ENCODE measurements around the gene CYP27B1.
"Not testable (repeated sequence)": the region's sequence is repeated elsewhere in the genome, so short reads cannot be mapped to it uniquely, and the experiment has no call there.

CYP27B1 gene

DNA sequence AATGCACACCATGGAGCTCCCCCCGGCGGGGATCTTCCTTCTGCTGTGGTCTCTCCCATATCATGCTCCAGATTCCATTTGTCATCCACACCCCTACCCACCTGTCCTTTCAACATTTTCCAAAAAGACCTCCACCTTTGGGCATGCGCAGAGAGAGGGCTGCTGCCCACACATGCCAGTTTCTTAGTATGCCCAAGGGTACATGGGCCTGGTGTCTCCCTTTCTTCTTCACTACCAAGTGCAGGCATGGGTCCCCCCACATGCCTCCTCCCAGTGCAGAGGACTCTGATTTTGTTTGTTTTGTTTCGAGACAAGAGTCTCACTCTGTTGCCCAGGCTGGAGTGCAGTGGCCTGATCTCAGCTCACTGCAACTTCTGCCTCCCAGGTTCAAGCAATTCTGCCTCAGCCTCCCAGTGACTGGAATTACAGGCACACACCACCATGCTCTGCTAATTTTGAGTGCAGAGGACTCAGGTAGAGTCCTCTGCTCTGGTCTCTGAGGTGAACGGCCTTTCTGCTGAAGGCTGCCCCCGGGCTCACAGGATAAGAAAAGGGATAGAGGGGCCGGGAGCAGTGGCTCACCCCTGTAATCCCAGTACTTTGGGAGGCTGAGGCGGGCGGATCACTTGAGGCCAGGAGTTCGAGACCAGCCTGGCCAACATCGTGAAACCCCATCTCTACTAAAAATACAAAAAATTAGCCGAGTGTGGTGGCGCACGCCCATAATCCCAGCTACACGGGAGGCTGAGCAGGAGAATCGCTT, 44.9 kb downstream of the CYP27B1 start:
- DNase-seq (ENCODE audit: low spot score) = not testable (repeated sequence)

DNA sequence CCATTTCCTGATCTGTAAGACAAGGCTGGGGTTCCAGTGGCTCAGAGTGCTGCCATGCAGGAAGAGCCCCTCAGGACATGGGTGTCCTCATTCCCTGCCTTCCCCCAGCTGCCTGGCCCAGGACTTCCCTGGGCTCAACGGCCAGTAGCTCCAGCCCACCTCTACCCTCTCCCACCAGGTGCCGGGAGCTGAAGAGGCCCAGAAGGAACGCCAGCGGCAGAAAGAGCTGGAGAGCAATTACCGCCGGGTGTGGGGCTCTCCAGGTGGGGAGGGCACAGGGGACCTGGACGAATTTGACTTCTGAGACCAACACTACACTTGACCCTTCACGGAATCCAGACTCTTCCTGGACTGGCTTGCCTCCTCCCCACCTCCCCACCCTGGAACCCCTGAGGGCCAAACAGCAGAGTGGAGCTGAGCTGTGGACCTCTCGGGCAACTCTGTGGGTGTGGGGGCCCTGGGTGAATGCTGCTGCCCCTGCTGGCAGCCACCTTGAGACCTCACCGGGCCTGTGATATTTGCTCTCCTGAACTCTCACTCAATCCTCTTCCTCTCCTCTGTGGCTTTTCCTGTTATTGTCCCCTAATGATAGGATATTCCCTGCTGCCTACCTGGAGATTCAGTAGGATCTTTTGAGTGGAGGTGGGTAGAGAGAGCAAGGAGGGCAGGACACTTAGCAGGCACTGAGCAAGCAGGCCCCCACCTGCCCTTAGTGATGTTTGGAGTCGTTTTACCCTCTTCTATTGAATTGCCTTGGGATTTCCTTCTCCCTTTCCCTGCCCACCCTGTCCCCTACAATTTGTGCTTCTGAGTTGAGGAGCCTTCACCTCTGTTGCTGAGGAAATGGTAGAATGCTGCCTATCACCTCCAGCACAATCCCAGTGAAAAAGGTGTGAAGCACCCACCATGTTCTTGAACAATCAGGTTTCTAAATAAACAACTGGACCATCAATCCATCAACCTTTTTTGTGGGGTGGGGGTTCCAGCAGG, 46.0 kb downstream of the CYP27B1 start:
- no peak for DNase-seq (ENCODE audit: low spot score)

DNA sequence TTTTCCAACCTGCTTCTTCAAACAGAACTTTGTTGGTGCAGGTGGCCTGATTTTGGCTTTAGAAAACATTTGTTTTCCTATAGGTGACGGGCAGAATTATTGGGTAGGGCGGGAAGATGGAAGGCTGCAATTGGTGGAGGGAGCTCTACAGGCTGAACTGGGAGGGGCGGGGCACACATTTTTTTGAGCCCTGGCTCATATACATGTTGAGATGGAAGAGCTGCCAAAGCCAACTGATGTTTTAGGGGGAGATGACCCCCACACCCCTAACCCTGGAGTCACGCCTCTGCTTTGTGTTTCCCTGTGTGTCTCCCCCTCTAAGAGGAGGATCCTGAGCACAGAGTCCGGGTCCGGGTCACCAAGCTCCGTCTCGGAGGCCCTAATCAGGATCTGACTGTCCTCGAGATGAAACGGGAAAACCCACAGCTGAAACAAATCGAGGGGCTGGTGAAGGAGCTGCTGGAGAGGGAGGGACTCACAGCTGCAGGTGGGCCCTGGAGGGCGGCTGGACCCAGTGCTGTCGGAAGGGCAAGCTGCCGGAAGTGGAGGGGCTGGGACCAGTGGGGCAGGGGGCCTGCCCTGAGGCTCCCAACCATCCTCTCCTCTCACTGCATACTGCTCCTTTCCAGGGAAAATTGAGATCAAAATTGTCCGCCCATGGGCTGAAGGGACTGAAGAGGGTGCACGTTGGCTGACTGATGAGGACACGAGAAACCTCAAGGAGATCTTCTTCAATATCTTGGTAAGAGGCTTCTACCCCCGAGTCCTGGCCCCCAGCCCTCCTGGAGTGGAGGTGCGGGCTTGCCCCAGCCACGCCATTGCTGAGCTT, 46.9 kb downstream of the CYP27B1 start:
- no peak for DNase-seq (ENCODE audit: low spot score)

DNA sequence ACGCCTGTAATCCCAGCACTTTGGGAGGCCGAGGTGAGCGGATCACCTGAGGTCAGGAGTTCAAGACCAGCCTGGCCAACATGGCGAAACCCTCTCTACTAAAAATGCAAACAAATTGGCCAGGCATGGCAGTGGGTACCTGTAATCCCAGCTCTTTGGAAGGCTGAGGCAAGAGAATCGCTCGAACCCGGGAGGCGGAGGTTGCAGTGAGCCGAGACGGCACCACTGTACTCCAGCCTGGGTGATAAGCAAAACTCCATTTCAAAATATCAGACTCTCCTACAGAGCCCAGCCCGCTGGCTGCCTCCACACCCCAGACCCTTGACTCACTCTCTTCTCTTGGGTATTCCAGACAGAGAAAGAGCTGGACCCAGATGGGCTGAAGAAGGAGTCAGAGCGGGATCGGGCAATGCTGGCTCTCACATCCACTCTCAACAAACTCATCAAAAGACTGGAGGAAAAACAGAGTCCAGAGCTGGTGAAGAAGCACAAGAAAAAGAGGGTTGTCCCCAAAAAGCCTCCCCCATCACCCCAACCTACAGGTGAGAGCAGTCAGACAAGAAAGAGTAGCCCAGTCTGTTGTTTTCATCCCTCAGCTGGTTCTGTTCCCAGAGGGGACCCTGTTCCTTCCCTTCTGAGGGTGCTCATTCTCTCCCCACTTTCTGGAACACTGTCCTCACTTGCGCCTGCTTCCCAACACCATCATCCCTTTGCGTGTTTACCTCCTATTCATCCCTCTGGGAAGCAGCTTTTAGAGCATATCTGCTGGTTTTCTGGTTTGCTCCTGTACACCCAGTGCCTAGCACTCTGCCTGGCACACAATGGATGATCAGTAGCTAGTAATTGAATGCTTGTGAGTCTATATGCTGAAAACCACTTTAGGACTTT, 48.0 kb downstream of the CYP27B1 start:
- DNase-seq (ENCODE audit: low spot score) = no peak

DNA sequence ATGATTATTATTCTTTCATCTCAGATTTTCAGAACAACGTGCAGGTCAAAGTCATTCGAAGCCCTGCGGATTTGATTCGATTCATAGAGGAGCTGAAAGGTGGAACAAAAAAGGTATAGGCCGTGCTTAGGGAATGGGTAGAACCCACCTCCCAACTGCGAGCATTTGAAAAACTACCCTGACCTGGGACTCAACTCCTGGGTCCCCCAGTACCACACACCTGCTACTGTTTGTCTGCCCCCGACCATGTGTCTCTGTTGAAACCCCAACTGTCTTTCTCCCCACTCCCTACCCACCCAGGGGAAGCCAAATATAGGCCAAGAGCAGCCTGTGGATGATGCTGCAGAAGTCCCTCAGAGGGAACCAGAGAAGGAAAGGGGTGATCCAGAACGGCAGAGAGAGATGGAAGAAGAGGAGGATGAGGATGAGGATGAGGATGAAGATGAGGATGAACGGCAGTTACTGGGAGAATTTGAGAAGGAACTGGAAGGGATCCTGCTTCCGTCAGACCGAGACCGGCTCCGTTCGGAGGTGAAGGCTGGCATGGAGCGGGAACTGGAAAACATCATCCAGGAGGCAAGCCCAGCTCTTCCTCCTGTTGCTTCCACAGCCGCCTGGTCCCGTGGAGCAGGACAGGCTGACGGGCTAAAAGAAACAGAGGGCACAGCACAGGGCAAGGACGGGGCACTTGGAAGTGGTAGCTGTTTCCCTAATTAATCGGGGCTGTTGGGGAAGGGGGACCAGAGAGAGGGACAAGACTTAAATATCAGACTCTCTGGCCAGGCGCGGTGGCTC, 48.8 kb downstream of the CYP27B1 start:
- no peak for DNase-seq (ENCODE audit: low spot score)

DNA sequence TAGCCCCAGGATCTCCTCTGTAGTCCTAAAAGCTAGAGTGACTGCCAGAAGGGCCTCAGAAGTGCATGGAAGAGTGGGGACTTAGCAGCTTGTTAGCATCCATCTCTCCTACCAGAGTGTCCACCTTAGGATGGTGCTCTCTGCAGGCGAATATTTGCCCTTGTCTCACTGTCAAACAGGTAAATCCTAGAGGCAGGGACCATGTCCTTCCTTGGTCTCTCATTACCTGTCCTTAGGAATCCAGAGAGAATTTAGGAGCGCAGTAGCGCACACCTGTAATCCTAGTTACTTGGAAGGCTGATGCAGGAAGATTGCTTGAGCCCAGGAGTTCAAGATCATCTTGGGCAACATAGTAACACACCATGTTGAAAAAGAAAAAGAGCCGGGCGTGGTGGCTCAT, 49.7 kb downstream of the CYP27B1 start:
- DNase-seq (ENCODE audit: low spot score) = no peak

DNA sequence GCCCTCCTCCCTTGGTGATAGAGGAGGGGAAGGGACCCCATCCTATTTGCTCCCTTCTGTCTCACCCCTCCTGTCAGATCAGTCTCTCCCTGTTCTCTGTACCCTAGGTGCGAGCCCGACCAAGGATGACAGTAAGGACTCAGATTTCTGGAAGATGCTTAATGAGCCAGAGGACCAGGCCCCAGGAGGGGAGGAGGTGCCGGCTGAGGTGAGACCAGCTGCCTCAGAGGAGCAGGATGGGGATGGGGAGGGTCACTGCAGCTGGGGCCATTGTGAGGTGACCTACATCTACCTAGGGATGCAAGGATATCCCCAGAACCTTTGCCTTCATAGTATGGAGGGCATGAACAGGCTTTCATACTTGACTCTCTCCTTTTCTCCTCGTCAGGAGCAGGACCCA, 50.6 kb downstream of the CYP27B1 start:
- no peak for DNase-seq (ENCODE audit: low spot score)

DNA sequence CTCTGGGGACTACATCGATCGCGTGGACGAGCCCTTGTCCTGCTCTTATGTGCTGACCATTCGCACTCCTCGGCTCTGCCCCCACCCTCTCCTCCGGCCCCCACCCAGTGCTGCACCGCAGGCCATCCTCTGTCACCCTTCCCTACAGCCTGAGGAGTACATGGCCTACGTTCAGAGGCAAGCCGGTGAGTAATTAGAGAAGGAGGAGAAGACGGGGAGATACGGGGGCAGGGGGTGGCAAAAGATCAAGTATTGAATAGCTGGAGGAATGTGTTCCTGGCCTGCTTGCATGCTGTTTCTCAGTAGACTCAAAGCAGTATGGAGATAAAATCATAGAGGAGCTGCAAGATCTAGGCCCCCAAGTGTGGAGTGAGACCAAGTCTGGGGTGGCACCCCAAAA, 51.1 kb downstream of the CYP27B1 start:
- no peak for DNase-seq (ENCODE audit: low spot score)

DNA sequence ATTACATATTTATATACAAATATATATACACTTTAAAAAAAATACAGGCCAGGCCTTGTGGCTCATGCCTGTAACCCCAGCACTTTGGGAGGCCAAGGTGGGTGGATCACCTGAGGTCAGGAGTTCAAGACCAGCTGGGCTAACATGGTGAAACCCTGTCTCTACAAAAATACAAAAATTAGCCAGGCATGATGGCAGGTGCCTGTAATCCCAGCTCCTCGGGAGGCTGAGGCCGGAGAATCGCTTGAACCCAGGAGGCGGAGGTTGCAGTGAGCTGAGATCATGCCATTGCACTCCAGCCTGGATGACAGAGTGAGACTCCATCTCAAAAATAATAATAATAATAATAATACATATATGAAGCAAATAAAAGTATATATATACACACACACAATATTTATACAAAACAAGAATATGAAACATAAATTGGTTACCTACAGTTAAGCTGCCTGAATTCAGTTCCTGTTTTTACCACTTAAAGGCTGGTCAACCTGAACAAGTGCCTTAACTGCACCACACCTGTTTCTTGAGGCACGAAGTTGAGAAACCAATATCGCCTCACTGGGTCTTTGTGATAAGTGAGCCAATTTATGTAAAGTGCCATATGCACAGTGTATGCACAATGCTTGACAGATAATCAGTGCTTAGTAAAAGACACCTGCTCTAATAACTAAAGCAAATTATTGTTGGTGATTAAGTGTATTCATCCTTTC, 51.7 kb downstream of the CYP27B1 start:
- not testable (repeated sequence) for DNase-seq (ENCODE audit: low spot score)

DNA sequence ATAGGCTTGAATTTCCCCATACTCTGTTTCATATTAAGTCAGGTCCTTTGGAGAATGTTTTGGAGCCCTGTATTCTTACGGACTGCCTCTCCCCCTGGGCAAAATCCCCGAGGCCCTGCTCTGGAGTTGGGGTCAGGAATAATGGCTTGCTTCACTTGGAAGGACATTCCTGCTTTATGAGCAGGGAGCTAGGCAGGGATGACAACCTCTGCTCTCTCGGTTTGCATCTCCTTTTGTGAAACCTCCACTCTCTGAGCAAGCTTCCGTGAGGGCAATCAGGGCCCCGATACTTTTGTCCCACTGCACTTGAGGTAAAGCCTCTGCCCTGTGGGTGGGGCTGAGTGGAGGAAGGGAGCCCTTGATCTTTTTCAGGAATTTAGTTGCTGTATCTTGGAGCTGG, 53.7 kb downstream of the CYP27B1 start:
- DNase-seq (ENCODE audit: low spot score) = no peak

DNA sequence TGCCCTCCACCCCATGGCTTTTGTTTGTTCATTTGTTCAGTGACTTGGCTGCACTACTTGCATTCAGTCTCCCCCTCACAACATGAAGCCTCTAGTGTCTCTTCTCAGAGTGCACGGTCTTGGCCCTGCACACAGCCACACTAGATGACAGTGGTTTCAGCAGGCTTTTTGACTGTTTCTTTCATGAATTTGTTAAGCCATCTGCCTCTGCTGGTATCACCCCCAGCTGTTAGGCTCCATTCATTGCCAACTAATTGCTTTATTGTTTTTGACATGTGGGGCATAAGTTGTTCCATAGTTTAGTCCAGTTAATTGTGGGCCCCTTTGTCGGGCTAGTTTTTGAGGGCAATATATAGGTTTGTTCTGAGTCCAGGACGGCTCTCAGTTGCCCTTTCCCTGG, 54.2 kb downstream of the CYP27B1 start:
- DNase-seq (ENCODE audit: low spot score) = no peak
